Measurements from ENCODE around the gene SLC16A3.

SLC16A3 gene

DNA sequence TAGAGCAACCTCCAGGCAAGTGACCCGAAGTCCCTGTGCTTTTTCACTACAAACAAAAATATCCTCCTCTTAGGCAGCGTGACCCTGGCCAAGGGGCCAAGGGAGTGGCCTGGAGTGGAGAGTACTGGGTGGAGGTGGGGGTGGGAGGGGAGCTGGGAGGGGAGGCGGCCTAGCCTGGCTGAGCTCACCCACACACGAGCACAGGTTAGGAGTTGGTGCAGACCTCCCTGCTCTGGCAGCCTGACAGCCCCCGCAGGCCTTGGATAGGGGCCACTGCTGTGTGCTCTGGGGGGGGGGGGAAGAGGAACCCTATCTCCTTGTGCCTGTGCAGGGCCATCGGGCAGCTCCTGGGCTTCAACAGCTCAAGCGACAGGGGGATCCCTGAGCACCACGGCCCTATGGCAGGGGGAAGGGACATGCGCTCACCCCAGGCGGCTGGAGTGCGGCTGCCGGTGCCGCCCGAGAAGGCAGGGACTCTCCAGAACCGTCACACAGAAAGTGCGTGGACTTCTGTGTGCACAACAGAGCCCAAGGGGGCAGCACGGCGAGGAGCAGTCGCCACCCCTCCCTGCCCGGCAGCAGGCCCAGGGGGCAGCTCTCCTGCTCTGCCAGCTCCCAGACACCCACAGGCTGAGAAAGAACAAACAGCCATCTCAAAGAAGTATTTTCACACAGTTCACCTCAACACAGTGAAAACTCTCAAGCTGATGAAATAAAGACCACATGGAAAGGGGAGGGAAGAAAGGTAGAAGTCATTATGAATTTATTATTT is 13.3 kb downstream of the SLC16A3 start:
- H3K9ac ChIP-seq = no peak overlapping the region
- TF ChIP-seq, protein P1, sequence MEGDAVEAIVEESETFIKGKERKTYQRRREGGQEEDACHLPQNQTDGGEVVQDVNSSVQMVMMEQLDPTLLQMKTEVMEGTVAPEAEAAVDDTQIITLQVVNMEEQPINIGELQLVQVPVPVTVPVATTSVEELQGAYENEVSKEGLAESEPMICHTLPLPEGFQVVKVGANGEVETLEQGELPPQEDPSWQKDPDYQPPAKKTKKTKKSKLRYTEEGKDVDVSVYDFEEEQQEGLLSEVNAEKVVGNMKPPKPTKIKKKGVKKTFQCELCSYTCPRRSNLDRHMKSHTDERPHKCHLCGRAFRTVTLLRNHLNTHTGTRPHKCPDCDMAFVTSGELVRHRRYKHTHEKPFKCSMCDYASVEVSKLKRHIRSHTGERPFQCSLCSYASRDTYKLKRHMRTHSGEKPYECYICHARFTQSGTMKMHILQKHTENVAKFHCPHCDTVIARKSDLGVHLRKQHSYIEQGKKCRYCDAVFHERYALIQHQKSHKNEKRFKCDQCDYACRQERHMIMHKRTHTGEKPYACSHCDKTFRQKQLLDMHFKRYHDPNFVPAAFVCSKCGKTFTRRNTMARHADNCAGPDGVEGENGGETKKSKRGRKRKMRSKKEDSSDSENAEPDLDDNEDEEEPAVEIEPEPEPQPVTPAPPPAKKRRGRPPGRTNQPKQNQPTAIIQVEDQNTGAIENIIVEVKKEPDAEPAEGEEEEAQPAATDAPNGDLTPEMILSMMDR (IDR thresholded peaks at IDR 0.05) = no peak
- H3K4me3 ChIP-seq (ENCODE audit: low read depth, low read length) = no peak overlapping the region
- peak overlapping the region; percentile 45 for H3K27ac ChIP-seq
- H3K9me3 ChIP-seq (ENCODE audit: control insufficient read depth, low read length) = no peaks in the 10 kb centered on the region
- no peaks in the 10 kb centered on the region for H3K36me3 ChIP-seq (ENCODE audit: control insufficient read depth, insufficient read depth, low read length)
- no peak overlapping the region for H3K4me2 ChIP-seq (ENCODE audit: low read length)
- H2AFZ ChIP-seq = no peak overlapping the region
- H3K4me1 ChIP-seq = peaks cover 30% of the 10 kb centered on the region
- peaks cover 16% of the 10 kb centered on the region for H3K79me2 ChIP-seq
- H3K27me3 ChIP-seq (ENCODE audit: control insufficient read depth, insufficient read depth, low read length) = no peaks in the 10 kb centered on the region

DNA sequence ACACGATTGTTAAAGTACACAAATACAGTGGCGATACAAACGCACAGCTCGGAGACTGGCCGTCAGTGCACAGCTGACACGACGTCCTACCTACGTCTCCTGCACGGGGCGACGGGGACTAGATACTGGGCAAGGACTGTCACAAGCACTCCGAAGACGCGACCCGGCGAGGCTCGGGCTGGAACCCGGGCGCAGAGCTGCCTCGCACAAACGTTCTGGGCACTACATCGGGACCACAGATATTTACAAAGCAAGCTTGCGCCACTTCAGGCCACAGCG is 13.8 kb downstream of the SLC16A3 start:
- Histone ChIP-seq H3K4me3 (ENCODE audit: low read depth, low read length) (no peak overlapping the region), H3K27ac (peak overlapping the region; percentile 16), H3K4me2 (ENCODE audit: low read length) (no peak overlapping the region), H3K9me3 (ENCODE audit: control insufficient read depth, low read length) (no peaks in the 10 kb centered on the region), H3K27me3 (ENCODE audit: control insufficient read depth, insufficient read depth, low read length) (no peaks in the 10 kb centered on the region), H3K79me2 (peaks cover 21% of the 10 kb centered on the region), H3K9ac (no peak overlapping the region), H2AFZ (no peak overlapping the region), H3K4me1 (peaks cover 30% of the 10 kb centered on the region), H3K36me3 (ENCODE audit: control insufficient read depth, insufficient read depth, low read length) (no peaks in the 10 kb centered on the region)
- TF ChIP-seq, protein P1 (IDR thresholded peaks at IDR 0.05) = no peak

DNA sequence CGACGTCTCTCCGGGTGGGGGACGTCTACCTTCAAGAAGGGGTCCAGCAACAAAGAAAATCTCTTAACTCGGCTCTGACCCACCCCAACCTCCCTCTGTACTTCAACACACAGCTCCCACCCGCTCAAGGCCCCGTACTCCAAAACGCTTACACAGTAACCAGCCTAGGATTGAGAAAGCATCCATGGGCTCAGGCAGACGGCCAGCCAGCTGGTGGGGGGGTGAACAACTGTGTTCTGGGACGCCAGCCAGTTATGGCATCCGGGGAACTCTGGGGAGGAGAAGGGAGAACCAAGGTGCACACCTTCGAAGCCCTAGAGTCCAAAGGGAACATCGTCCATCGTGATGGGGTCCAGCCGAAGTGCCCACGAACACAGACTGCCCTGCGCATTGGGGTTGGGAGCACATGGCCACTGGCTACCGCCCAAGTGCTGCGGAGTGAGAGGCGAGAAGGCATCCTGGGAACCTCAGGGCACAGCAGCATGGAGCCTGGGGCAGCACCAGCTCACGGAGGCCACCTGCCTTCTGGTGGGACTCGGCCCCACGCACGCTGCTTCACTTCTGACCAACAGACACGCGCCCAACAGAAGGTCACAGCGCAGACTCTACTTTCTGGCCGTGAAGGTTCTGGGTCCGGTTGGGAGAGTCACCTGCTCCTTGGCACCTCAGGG is 14.3 kb downstream of the SLC16A3 start:
- H3K36me3 ChIP-seq (ENCODE audit: control insufficient read depth, insufficient read depth, low read length) = no peaks in the 10 kb centered on the region
- H3K27me3 ChIP-seq (ENCODE audit: control insufficient read depth, insufficient read depth, low read length) = no peaks in the 10 kb centered on the region
- H2AFZ ChIP-seq = no peak overlapping the region
- peaks cover 29% of the 10 kb centered on the region for H3K4me1 ChIP-seq
- no peak overlapping the region for H3K4me2 ChIP-seq (ENCODE audit: low read length)
- H3K27ac ChIP-seq = no peak overlapping the region
- H3K4me3 ChIP-seq (ENCODE audit: low read depth, low read length) = no peak overlapping the region
- no peak overlapping the region for H3K9ac ChIP-seq
- TF ChIP-seq, protein P1 (IDR thresholded peaks at IDR 0.05) = no peak
- peaks cover 24% of the 10 kb centered on the region for H3K79me2 ChIP-seq
- no peaks in the 10 kb centered on the region for H3K9me3 ChIP-seq (ENCODE audit: control insufficient read depth, low read length)

DNA sequence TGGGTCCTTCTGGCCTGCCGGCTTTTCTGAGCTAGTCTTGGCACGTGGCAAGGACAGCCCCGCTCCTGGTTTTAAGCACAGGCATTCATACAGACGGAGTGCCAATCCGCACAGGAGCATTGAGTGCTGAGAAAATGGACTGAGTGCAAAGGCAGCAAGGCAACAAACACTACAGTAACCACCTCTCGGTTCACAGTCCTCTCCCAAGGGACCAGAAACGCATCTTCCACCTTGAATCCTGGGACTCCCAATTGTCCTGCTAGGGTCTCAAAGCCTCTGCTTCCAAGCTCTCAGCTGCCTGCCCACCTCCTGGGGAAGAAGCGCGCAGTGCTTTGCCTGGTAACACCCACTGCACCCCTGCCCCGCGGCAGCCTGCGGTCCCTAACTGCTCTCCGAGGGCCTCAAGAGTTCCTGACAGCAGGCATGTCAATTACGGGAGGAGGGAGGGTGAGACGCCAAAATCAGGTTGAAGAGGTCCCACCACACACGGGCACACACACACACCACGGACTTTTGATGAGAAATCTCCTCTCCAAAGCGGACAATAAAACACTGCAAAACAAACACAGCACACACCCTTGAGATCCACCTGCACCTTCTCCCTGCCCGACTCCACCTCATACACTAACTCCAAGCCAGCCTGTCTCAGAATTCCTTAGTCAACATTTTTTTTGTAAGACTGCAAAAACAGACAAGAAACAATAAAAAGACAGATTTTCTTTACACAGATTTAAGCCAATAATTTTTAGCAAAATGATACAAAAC is 15.0 kb downstream of the SLC16A3 start:
- H3K4me1 ChIP-seq = peaks cover 22% of the 10 kb centered on the region
- H3K27ac ChIP-seq = no peak overlapping the region
- H3K36me3 ChIP-seq (ENCODE audit: control insufficient read depth, insufficient read depth, low read length) = no peaks in the 10 kb centered on the region
- peaks cover 31% of the 10 kb centered on the region for H3K79me2 ChIP-seq
- no peak overlapping the region for H2AFZ ChIP-seq
- H3K4me3 ChIP-seq (ENCODE audit: low read depth, low read length) = no peak overlapping the region
- H3K27me3 ChIP-seq (ENCODE audit: control insufficient read depth, insufficient read depth, low read length) = no peaks in the 10 kb centered on the region
- H3K9ac ChIP-seq = no peak overlapping the region
- no peaks in the 10 kb centered on the region for H3K9me3 ChIP-seq (ENCODE audit: control insufficient read depth, low read length)
- TF ChIP-seq, protein P1 (IDR thresholded peaks at IDR 0.05) = no peak
- no peak overlapping the region for H3K4me2 ChIP-seq (ENCODE audit: low read length)

Data from parathyroid adenoma (tissue), 2 donors.